Tibial nerve (tissue), 4 donors: ENCODE results near the gene ALDH3B1.

Experiments used
- EP300 ChIP-seq, 2 donors: sonication (generic); formaldehyde crosslinking; IDR thresholded peaks; one replicate each; pipeline ENCODE4 v1.6.1; 2017; ENCODE audit warnings: antibody characterized with exemption in 2 of 2, mild to moderate bottlenecking in 1 of 2
- POLR2A ChIP-seq, 2 donors: fragments of 450-650 bp; IDR thresholded peaks; one replicate each; pipeline ENCODE4 v1.6.1; 2017; ENCODE audit warnings: antibody characterized with exemption in 2 of 2, mild to moderate bottlenecking in 2 of 2, moderate library complexity in 2 of 2
- TF ChIP-seq, protein P1 (sequence below), 5 experiments: fragments of 200-600 bp in 3 of 5; fragments of 450-650 bp in 2 of 5; sonication (generic) in 3 of 5; IDR thresholded peaks; one replicate each; pipeline ENCODE4 v1.5.1; 2016 to 2019; ENCODE audit warnings: antibody characterized with exemption in 5 of 5, mild to moderate bottlenecking in 3 of 5, moderate library complexity in 2 of 5

- TF ChIP-seq, protein P1, sequence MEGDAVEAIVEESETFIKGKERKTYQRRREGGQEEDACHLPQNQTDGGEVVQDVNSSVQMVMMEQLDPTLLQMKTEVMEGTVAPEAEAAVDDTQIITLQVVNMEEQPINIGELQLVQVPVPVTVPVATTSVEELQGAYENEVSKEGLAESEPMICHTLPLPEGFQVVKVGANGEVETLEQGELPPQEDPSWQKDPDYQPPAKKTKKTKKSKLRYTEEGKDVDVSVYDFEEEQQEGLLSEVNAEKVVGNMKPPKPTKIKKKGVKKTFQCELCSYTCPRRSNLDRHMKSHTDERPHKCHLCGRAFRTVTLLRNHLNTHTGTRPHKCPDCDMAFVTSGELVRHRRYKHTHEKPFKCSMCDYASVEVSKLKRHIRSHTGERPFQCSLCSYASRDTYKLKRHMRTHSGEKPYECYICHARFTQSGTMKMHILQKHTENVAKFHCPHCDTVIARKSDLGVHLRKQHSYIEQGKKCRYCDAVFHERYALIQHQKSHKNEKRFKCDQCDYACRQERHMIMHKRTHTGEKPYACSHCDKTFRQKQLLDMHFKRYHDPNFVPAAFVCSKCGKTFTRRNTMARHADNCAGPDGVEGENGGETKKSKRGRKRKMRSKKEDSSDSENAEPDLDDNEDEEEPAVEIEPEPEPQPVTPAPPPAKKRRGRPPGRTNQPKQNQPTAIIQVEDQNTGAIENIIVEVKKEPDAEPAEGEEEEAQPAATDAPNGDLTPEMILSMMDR (IDR thresholded peaks at IDR 0.05), result no peak
- TF ChIP-seq EP300 (IDR thresholded peaks at IDR 0.05) (no peak), POLR2A (IDR thresholded peaks at IDR 0.05) (no peak)
Observed at GRCh38 chr11:68064926-68065325, 54.8 kb downstream of the ALDH3B1 start.
